Left ventricle myocardium inferior (tissue), 1 donor: ENCODE measurements around the gene GTPBP2. TPM values are rescaled to one million over a fixed set of nuclear protein-coding genes. Genes with fewer than 3 reads are reported as not detected.

Experiments
- DNase-seq: peaks from one replicate; pipeline ENCODE4 v3.0.0-alpha.2; 2020
- H3K27ac ChIP-seq: fragments of 200-600 bp; replicated peaks from 2 replicates; pipeline ENCODE4 v1.8.0; 2021
- H3K27me3 ChIP-seq: fragments of 200-600 bp; 2 replicates; pipeline ENCODE4 v1.8.0; 2021; ENCODE audit warnings: low read depth
- H3K36me3 ChIP-seq: fragments of 200-600 bp; 2 replicates; pipeline ENCODE4 v1.8.0; 2021
- H3K4me1 ChIP-seq: fragments of 200-600 bp; 2 replicates; pipeline ENCODE4 v1.8.0; 2021
- H3K4me3 ChIP-seq: fragments of 200-600 bp; 2 replicates; pipeline ENCODE4 v1.8.0; 2021; ENCODE audit warnings: mild to moderate bottlenecking, moderate library complexity
- H3K9me3 ChIP-seq: fragments of 200-600 bp; replicated peaks from 2 replicates; pipeline ENCODE4 v1.8.0; 2021
- intact Hi-C: fragments of 100-400 bp; cut with micrococcal nuclease; formaldehyde crosslinking; loops from one replicate; pipeline ENCODE4 v1.11.0; 2022
- total RNA-seq: library from RNA; stranded (reverse); fragmentation: NEBNext Ultra II Directional; extraction: Animal tissue kit (Norgen Biotek cat#: 25700); gene quantifications from one replicate; pipeline ENCODE4 v1.2.1, GENCODE V29; 2021
- TF ChIP-seq, protein P1 (sequence below): fragments of 200-600 bp; IDR thresholded peaks from 2 replicates; pipeline ENCODE4 v1.8.0; 2021; ENCODE audit warnings: antibody characterized with exemption, mild to moderate bottlenecking, borderline replicate concordance
- donor health status: DM: no; HTN: yes; CAD: no; lungs with severe emphysema.

The GTPBP2 gene
- total RNA-seq, 1 donor from 2014 or later = 27.1 TPM

- peak; percentile 93 for DNase-seq
- Histone ChIP-seq H3K9me3 (no peaks in the 10 kb centered on the region), H3K4me1 (peaks cover 52% of the 10 kb centered on the region), H3K36me3 (peaks cover 23% of the 10 kb centered on the region), H3K27ac (peak within 1 kb of the TSS; percentile 88), H3K27me3 (no peaks in the 10 kb centered on the region), H3K4me3 (peak within 1 kb of the TSS; percentile 99)
- TF ChIP-seq, protein P1, sequence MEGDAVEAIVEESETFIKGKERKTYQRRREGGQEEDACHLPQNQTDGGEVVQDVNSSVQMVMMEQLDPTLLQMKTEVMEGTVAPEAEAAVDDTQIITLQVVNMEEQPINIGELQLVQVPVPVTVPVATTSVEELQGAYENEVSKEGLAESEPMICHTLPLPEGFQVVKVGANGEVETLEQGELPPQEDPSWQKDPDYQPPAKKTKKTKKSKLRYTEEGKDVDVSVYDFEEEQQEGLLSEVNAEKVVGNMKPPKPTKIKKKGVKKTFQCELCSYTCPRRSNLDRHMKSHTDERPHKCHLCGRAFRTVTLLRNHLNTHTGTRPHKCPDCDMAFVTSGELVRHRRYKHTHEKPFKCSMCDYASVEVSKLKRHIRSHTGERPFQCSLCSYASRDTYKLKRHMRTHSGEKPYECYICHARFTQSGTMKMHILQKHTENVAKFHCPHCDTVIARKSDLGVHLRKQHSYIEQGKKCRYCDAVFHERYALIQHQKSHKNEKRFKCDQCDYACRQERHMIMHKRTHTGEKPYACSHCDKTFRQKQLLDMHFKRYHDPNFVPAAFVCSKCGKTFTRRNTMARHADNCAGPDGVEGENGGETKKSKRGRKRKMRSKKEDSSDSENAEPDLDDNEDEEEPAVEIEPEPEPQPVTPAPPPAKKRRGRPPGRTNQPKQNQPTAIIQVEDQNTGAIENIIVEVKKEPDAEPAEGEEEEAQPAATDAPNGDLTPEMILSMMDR = peak; percentile 36
- intact Hi-C loops = no loop called here
These were observed 53.1 kb downstream of the GTPBP2 start, which contains the start of the genes POLH and XPO5 for GRCh38 chr6:43575772-43576551. Gene POLH, plus strand, starts transcription at chr6:43576185. Its CDS starts 6,135 bp downstream, at chr6:43582320. Gene XPO5, minus strand, starts transcription at chr6:43576038. Its CDS starts 174 bp downstream, at chr6:43575864.

GRCh38 chr6:43575105-43575771 is 53.8 kb downstream of the GTPBP2 start:
- TF ChIP-seq, protein P1 = no peak
- peak; percentile 29 for DNase-seq
- peak overlapping the region; percentile 88 for H3K27ac ChIP-seq
- no peaks in the 10 kb centered on the region for H3K9me3 ChIP-seq
- no peaks in the 10 kb centered on the region for H3K27me3 ChIP-seq
- peak overlapping the region; percentile 99 for H3K4me3 ChIP-seq
- intact Hi-C loops = no loop called here
- H3K4me1 ChIP-seq = peaks cover 52% of the 10 kb centered on the region
- peaks cover 31% of the 10 kb centered on the region for H3K36me3 ChIP-seq

DNA sequence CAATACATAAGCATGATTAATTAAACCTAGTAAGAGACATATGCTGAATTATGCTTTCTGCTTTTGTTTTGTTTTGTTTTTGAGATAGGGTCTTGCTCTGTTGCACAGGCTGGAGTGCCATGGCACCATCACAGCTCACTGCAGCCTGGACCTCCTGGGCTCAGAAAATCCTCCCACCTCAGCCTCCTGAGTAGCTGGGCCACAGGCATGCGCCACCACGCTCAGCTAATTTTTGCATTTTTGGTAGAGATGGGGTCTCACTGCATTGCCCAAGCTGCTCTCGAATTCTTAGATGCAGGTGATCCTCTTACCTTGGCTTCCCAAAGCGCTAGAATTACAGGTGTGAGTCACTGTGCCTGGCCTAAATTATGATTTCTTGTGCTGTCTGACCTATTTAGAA is 57.0 kb downstream of the GTPBP2 start:
- H3K27me3 ChIP-seq = no peaks in the 10 kb centered on the region
- no peak overlapping the region for H3K4me3 ChIP-seq
- H3K4me1 ChIP-seq = peaks cover 26% of the 10 kb centered on the region
- intact Hi-C loops = no loop called here
- no peak overlapping the region for H3K27ac ChIP-seq
- H3K9me3 ChIP-seq = no peaks in the 10 kb centered on the region
- TF ChIP-seq, protein P1 = no peak
- H3K36me3 ChIP-seq = peaks cover 62% of the 10 kb centered on the region
- no peak for DNase-seq

DNA sequence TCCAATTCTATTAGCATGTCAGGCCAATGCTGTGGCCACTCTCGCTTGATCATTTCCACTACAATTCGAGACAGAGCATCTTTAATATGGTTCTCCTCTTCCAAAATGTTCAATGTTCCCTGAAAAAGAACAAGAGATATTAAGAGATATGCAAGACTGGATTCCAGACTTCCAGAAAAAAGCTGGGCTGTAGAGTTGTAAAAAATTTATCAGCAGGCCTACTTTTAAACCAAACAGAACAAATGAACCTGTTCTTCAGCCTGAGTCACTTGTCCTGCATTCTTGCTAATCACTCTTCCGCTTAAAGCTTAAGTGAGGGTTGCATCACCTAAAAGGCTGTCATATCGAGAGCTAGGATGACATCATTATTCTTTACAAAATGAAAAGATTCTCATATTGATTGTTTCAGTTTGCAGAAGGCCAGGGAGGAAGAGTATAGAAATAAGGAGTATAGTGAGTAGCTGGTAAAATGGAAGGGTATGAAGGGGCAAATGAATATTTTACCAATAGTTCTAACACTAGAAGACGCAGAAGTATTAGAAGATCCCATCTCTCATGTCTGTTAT is 58.1 kb downstream of the GTPBP2 start:
- Histone ChIP-seq H3K27me3 (no peaks in the 10 kb centered on the region), H3K9me3 (no peaks in the 10 kb centered on the region), H3K4me3 (no peak overlapping the region), H3K27ac (no peak overlapping the region), H3K4me1 (peaks cover 16% of the 10 kb centered on the region), H3K36me3 (peaks cover 73% of the 10 kb centered on the region)
- DNase-seq = no peak
- intact Hi-C loops = no loop called here
- TF ChIP-seq, protein P1 = no peak

Other genes with a start within 250 kb of the GTPBP2 start
- 11.7 TPM for gene ABCC10, start 201.7 kb downstream of the GTPBP2 start, total RNA-seq
- 3.3 TPM for gene DLK2, start 173.7 kb downstream of the GTPBP2 start, total RNA-seq
- 24.1 TPM for gene TJAP1, start 151.7 kb downstream of the GTPBP2 start, total RNA-seq
- 1.6 TPM for gene LRRC73, start 118.9 kb downstream of the GTPBP2 start, total RNA-seq
- gene YIPF3, start 112.3 kb downstream of the GTPBP2 start, total RNA-seq = 69.9 TPM
- 14.7 TPM for gene POLR1C, start 112.2 kb downstream of the GTPBP2 start, total RNA-seq
- 20.3 TPM for gene XPO5, start 53.2 kb downstream of the GTPBP2 start, total RNA-seq
- gene POLH, start 53.1 kb downstream of the GTPBP2 start, total RNA-seq = 7.9 TPM
- 27.6 TPM for gene MAD2L1BP, start 6.6 kb upstream of the GTPBP2 start, total RNA-seq
- 0.08 TPM for gene RSPH9, start 15.8 kb upstream of the GTPBP2 start, total RNA-seq
- 41.8 TPM for gene MRPS18A, start 58.5 kb upstream of the GTPBP2 start, total RNA-seq
- gene VEGFA, start 140.9 kb upstream of the GTPBP2 start, total RNA-seq = 359 TPM